Smooth muscle cell (in vitro differentiated cells): ENCODE measurements around the gene EIPR1. TPM values are rescaled to one million over a fixed set of nuclear protein-coding genes. Genes with fewer than 3 reads are reported as not detected.

ENCODE experiments used
- DNase-seq: peaks from one replicate; lab custom pipeline; 2025; ENCODE audit not compliant: unreplicated experiment; lab: John Stamatoyannopoulos, UW
- H2AFZ ChIP-seq: fragments of 200-600 bp; sonication (generic); 2 replicates; pipeline ENCODE4 v1.6.0; 2016; ENCODE audit warnings: antibody characterized with exemption, low read depth, mild to moderate bottlenecking
- H3F3A ChIP-seq: fragments of 200-600 bp; sonication (generic); 2 replicates; pipeline ENCODE4 v1.6.0; 2017; ENCODE audit warnings: antibody characterized with exemption, low read depth
- H3K27ac ChIP-seq: fragments of 200-600 bp; sonication (generic); 2 replicates; pipeline ENCODE4 v1.5.1; 2016; ENCODE audit warnings: low read depth, mild to moderate bottlenecking
- H3K27me3 ChIP-seq: fragments of 200-600 bp; sonication (generic); 2 replicates; pipeline ENCODE4 v1.6.1; 2016; ENCODE audit warnings: low read depth, mild to moderate bottlenecking
- H3K36me3 ChIP-seq: fragments of 200-600 bp; sonication (generic); 2 replicates; pipeline ENCODE4 v1.5.1; 2016; ENCODE audit warnings: low read depth
- H3K4me1 ChIP-seq: fragments of 200-600 bp; sonication (generic); 2 replicates; pipeline ENCODE4 v1.5.1; 2016; ENCODE audit warnings: low read depth
- H3K4me2 ChIP-seq: fragments of 200-600 bp; sonication (generic); 2 replicates; pipeline ENCODE4 v1.6.0; 2016; ENCODE audit warnings: mild to moderate bottlenecking
- H3K4me3 ChIP-seq: fragments of 200-600 bp; sonication (generic); 2 replicates; pipeline ENCODE4 v1.5.1; 2016; ENCODE audit warnings: mild to moderate bottlenecking
- H3K79me2 ChIP-seq: fragments of 200-600 bp; sonication (generic); 2 replicates; pipeline ENCODE4 v1.6.0; 2016; ENCODE audit warnings: low read depth, mild to moderate bottlenecking
- H3K9ac ChIP-seq: fragments of 200-600 bp; sonication (generic); 2 replicates; pipeline ENCODE4 v1.6.0; 2016; ENCODE audit warnings: low read depth
- H3K9me3 ChIP-seq: fragments of 200-600 bp; sonication (generic); replicated peaks from 2 replicates; pipeline ENCODE4 v1.5.1; 2016; ENCODE audit warnings: low read depth
- H4K20me1 ChIP-seq: fragments of 200-600 bp; sonication (generic); 2 replicates; pipeline ENCODE4 v1.6.0; 2016; ENCODE audit warnings: low read depth
- CTCF ChIP-seq: fragments of 200-600 bp; sonication (generic); IDR thresholded peaks from 2 replicates; pipeline ENCODE4 v1.5.1; 2017; ENCODE audit warnings: borderline replicate concordance, mild to moderate bottlenecking, antibody characterized with exemption; ENCODE audit not compliant: insufficient read depth, poor library complexity, severe bottlenecking
- WGBS: methylation state at CpG from one replicate; pipeline ENCODE4 v1.1.7; 2016; ENCODE audit warnings: low lambda C conversion rate; 5-methylcytosine and 5-hydroxymethylcytosine counted together
- polyA plus RNA-seq: library from polyadenylated mRNA; unstranded; fragments of >200 nt; fragmentation: Nextera tagmentation; extraction: Ambion mirVana; gene quantifications from 2 replicates; pipeline ENCODE4 v1.2.1, GENCODE V29; 2016
- total RNA-seq: library from RNA; depleted of rRNA; stranded (reverse); fragments of >200 nt; gene quantifications from 2 replicates; pipeline ENCODE4 v1.2.3, GENCODE V29; 2014

Gene EIPR1
- total and polyA plus RNA-seq, 2 experiments from 2014 or later: 18.5 to 23.1 TPM

- Histone ChIP-seq H3K4me1 (no peaks in the 10 kb centered on the region), H4K20me1 (peaks cover 26% of the 10 kb centered on the region), H3F3A (no peaks in the 10 kb centered on the region), H3K9me3 (no peaks in the 10 kb centered on the region), H3K79me2 (no peaks in the 10 kb centered on the region), H3K4me2 (no peak overlapping the region), H3K4me3 (no peak overlapping the region), H3K36me3 (peaks cover 5% of the 10 kb centered on the region), H3K9ac (no peak overlapping the region), H3K27ac (no peak overlapping the region), H2AFZ (no peak overlapping the region), H3K27me3 (no peaks in the 10 kb centered on the region)
- no peak for DNase-seq
- no peak for TF ChIP-seq CTCF
- WGBS: 88% methylated on average over 12 of the region's 12 CpGs
Observed at GRCh38 chr2:3236300-3237045, 141.1 kb downstream of the EIPR1 start.

- no peaks in the 10 kb centered on the region for H3K9me3 ChIP-seq
- H4K20me1 ChIP-seq: peaks cover 12% of the 10 kb centered on the region
- no peak overlapping the region for H2AFZ ChIP-seq
- no peak overlapping the region for H3K4me3 ChIP-seq
- no peaks in the 10 kb centered on the region for H3K4me1 ChIP-seq
- no peaks in the 10 kb centered on the region for H3K27me3 ChIP-seq
- DNase-seq: no peak
- H3F3A ChIP-seq: no peaks in the 10 kb centered on the region
- H3K9ac ChIP-seq: no peak overlapping the region
- 100% methylated on average over 2 of the region's 2 CpGs for WGBS
- H3K4me2 ChIP-seq: no peak overlapping the region
- TF ChIP-seq CTCF: no peak
- H3K79me2 ChIP-seq: no peaks in the 10 kb centered on the region
- peaks cover 5% of the 10 kb centered on the region for H3K36me3 ChIP-seq
- H3K27ac ChIP-seq: no peak overlapping the region
Observed at GRCh38 chr2:3233877-3234276, 143.7 kb downstream of the EIPR1 start.

GRCh38 chr2:3229221-3229620 lies 148.4 kb downstream of the EIPR1 start:
- Histone ChIP-seq H3K9ac (no peak overlapping the region), H2AFZ (no peak overlapping the region), H3K36me3 (peaks cover 5% of the 10 kb centered on the region), H3K4me2 (no peak overlapping the region), H3K9me3 (no peaks in the 10 kb centered on the region), H3K27ac (no peak overlapping the region), H3K27me3 (no peaks in the 10 kb centered on the region), H3K4me3 (no peak overlapping the region), H3K4me1 (no peaks in the 10 kb centered on the region), H4K20me1 (no peaks in the 10 kb centered on the region), H3K79me2 (no peaks in the 10 kb centered on the region), H3F3A (no peaks in the 10 kb centered on the region)
- no peak for TF ChIP-seq CTCF
- no peak for DNase-seq
- 95% methylated on average over 3 of the region's 3 CpGs for WGBS

GRCh38 chr2:3224681-3225080 lies 152.9 kb downstream of the EIPR1 start:
- WGBS: 86% methylated on average over 9 of the region's 9 CpGs
- H3K9ac ChIP-seq: no peak overlapping the region
- H4K20me1 ChIP-seq: no peaks in the 10 kb centered on the region
- H3K36me3 ChIP-seq: no peaks in the 10 kb centered on the region
- no peaks in the 10 kb centered on the region for H3K27me3 ChIP-seq
- H3K27ac ChIP-seq: no peak overlapping the region
- H3K79me2 ChIP-seq: no peaks in the 10 kb centered on the region
- H3K4me3 ChIP-seq: no peak overlapping the region
- no peaks in the 10 kb centered on the region for H3F3A ChIP-seq
- no peaks in the 10 kb centered on the region for H3K4me1 ChIP-seq
- no peaks in the 10 kb centered on the region for H3K9me3 ChIP-seq
- H2AFZ ChIP-seq: no peak overlapping the region
- no peak for TF ChIP-seq CTCF
- DNase-seq: no peak
- H3K4me2 ChIP-seq: no peak overlapping the region
